HG03558 (cell line): ENCODE results near the gene QRICH2.
"Not testable (repeated sequence)": the region's sequence is repeated elsewhere in the genome, so short reads cannot be mapped to it uniquely, and the experiment has no call there.

Source experiments
- ATAC-seq: cut with Tn5 transposase; IDR thresholded peaks from one replicate; pipeline ENCODE4 v1.9.1; 2021; ENCODE audit warnings: moderate number of reproducible peaks; ENCODE audit not compliant: unreplicated experiment; ENCODE audit errors: extremely low read depth

QRICH2 gene

DNA sequence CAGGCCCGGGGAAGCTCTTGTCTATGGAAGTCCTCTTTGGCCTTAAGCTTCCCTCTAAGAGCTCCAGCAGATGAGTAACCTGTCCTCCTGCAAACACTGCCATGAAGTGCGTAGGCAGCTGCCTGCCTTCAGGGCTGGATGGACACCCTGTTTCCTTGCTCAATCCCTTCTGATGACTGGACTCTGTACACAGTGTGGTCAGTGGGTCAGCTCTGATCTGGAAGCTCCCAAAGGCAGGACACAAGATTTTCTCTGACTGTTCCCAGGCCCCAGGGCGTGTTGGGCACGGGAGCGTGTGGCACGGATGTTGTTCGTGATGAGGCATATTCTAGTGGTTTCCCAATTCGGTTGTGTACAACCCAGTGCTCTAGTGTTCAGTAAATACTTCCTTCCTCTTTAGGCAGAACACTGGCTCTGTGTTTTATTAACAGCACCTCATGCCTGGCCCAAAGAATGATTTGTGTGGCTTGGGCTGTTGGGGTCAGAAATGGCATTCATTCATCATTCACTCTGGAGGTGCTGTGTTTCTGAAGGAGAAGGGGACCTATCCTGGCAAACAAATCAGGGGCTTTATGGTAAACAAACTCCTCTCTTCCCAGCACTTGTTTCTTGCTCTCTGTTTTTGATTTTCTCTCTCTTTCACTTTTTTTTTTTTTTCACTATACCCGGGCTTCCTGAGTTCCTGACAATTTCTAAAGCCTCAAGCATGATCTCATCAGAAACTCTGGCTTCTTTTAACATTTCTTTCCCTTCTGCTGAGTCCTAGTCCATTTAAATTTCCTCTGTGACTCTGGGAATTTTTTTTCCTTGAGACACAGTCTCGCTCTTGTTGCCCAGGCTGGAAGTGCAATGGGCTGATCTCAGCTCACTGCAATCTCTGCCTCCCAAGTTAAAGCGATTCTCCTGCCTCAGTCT is 55.8 kb downstream of the QRICH2 start:
- no peak for ATAC-seq

GRCh38 chr17:76251478-76252039 is 56.5 kb downstream of the QRICH2 start:
- no peak for ATAC-seq

- no peak for ATAC-seq
Measured at GRCh38 chr17:76250141-76250540, 57.9 kb downstream of the QRICH2 start.

DNA sequence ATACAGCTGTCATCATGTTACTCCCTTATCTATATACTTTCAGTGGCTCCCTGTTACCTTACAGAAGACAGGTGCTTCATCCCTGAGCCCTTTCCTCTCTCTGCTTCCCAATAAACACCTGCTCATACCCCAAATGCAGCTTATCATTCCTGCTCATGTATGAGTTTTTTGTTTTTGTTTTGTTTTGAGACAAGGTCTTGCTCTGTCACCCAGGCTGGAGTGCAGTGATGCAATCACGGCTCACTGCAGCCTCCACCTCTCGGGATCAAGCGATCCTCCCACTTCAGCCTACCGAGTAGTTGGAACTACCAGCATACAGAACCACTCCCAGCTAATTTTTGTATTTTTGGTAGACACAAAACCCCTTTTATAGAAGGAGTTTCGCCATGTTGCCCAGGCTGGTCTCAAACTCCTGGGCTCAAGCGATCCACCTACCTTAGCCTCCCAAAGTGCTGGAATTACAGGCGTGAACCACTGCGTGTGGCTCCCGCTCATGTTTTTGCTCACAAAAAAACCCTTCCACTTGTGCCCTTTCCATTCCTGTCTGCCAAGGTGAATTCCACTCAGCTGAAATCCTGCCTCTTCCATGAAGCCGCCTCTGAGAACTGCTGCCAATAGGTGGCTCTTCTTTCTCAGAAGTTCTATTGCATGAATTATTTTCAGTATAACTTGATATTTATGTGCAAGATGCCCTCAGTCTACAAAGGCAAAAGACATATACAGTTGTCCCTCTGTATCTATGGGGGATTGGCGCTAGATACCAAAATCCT is 59.9 kb downstream of the QRICH2 start:
- ATAC-seq: no peak

DNA sequence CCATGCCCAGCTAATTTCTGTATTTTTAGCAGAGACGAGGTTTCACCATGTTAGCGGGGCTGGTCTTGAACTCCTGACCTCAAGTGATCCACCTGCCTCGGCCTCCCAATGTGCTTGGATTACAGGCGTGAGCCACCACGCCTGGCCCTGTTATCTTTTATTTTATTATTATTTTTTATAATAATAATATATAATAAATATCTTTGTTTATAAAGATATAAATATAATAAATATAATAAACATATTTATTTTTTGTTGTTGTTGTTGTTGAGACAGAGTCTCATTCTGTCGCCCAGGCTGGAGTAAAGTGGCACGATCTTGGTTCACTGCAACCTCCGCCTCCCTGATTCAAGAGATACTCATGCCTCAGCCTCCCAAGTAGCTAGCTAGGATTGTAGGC is 60.8 kb downstream of the QRICH2 start:
- no peak for ATAC-seq

GRCh38 chr17:76246080-76247066 is 61.7 kb downstream of the QRICH2 start:
- peak; percentile 78 for ATAC-seq

- ATAC-seq: not testable (repeated sequence)
Measured at GRCh38 chr17:76244721-76245120, 63.4 kb downstream of the QRICH2 start.

DNA sequence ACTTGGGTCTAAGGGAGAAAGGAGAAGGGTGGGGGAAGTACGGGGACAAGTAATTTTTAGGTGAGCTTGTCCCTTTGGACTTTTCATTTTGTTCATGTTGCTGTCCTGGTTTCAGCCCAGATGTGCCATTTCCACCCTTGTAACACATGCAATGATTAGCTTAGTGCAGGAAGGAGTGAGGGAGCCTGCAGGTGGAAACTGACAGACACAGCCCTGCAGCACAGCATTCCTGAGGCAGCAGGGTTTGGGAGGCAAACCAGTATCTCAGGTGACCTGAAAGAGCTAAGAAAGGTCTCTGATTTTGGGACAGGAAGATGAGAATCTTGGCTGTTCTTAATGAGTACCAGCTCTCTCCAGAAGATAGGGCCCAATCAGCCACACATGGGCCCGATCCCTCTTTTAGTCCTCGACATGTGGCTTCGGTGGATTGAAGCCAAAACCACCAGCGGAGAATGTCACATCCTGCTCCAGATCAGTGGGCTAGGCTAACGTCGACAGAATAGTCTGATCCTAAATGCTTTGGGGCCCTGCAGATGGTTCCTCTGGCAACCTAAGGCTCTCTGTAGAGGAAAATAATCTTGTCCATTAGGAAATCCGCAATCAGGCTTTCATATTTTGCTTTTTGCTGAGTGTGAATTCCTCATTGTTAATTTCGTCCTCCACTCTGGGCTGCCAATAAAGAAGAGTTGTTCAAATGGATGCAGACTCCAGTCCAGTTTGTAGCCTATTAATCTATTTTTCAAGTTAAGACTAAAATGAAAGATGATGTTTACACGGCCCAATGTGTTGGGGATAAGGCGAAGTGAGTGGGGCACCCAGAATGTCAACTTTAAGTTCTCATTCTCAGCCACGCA is 64.0 kb downstream of the QRICH2 start:
- ATAC-seq: no peak

- ATAC-seq: no peak
Measured at GRCh38 chr17:76241691-76242255, 66.3 kb downstream of the QRICH2 start.

- no peak for ATAC-seq
Measured at GRCh38 chr17:76241204-76241538, 66.9 kb downstream of the QRICH2 start.

DNA sequence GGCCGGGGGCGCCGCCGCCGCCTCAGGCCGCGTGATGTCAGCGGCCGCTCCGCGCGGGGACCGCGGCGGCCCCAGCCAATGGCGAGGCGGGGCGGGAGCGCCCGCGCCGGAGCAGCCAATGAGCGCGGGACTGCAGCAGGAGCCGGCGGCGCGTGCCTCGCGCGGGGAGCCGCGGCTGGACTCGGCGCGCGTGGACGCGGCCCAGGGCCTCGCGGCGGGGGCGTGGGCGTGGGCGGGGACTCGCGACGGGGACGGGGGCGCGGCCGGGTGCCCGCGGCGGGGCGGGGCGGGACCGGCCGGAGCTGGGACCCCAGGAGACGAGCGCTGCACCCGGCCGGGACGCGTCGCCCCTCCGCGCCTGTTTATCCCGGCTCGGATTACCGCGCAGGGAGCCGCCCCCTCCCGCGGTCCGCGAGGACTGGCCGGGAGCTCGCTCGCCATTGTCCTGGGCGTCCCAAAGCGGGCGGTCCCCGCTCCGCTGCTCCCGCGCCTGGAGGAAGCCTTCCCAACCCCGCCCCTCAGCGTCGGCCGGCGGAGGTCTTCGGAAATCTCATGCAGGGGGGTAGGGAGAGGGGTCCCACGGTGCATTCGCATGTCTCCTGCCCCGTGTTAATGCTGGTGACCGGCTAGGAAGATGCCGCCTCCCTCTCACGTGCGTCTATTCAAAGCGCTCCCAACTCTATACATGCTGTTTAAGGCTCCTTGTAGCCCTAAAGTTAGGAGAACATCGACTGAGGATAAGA is 67.4 kb downstream of the QRICH2 start, which contains the start of gene RNF157:
TSS of gene RNF157 (minus strand) at position 33 of the 743 bp plus-strand sequence. CDS start 253 bp downstream, outside the sequence.
- ATAC-seq: no peak

- no peak for ATAC-seq
Measured at GRCh38 chr17:76239538-76240274, 68.4 kb downstream of the QRICH2 start.

DNA sequence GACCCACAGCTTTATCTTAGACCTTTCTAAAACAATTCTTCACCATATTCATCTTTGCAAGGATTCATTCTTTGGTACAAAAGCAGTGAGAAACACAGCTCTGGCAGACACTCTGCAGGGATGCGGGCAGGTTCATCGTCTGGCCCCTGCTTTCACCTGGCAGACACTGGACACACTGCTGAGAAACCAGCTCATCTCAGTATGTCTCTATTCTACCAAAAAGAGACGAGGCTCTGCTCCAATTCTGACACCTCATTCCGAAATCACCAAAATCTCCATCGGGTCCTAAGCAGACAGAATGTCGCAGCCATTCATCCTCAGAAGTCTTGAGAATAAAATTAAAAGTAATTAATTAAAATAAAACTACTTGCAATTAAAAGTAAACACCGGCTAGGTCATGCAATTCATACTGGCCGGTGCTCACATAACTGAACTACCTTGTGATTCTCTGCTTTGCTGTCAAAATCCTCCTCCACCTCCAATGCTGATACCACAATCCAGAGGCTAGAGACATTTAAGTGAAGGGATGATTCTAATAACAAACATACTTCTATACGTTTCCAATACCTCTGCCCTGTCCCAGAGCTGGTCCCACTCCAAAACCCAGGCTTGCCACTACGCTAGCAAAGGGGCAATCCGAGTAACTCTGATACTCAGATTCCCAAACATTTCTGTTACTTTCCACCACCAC is 69.1 kb downstream of the QRICH2 start:
- no peak for ATAC-seq

DNA sequence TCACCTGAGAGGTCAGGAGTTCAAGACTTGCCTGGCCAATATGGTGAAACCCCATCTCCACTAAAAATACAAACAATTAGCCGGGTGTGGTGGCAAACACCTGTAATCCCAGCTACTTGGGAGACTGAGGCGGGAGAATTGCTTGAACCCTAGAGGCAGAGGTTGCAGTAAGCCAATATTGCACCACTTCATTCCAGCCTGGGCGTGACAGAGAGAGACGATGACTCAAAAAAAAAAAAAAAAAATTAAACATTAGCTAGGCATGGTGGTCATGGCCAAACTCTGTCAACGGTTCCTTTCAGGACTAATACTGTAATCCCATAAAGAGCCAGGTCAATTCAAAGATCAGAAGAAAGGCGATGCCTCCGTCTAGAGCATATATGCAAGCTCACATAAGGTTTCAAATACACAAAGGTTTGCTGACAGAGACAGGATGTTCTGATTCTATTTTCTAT is 70.2 kb downstream of the QRICH2 start:
- no peak for ATAC-seq

DNA sequence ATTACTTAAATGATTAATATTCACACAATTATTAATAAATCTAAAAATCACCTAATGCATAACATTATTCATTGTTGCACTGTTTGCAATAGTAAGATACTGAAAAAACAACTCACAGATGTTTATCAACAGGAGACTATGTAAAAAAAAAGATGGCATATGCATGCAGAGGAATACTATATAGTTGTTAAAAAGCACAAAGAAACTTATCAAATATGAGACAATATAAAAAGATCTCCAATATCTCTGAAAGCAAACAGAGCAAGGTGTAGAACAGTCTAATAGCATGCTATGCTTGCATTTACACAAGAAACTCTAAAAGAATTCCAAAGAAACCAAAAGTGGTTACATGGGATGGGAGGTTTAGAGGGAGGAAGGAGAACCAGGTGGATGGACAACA is 71.5 kb downstream of the QRICH2 start:
- ATAC-seq: no peak

DNA sequence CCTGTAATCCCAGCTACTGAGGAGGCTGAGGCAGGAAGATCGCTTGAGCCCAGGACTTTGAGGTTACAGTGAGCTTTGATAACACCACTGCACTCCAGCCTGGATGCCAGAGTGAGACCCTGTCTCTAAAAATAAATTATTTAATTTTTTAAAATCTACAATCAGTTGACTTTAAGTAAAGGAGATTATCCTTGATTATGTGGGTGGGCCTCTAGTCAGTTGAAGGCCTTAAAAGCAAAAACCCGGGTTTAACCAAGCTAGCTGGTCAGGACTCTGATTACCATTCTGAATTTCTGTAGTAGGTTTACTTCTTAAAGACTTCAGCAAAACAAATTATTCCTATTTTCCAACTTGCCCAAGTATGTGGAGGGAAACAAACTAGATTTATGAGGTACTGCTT is 72.2 kb downstream of the QRICH2 start:
- ATAC-seq: no peak

DNA sequence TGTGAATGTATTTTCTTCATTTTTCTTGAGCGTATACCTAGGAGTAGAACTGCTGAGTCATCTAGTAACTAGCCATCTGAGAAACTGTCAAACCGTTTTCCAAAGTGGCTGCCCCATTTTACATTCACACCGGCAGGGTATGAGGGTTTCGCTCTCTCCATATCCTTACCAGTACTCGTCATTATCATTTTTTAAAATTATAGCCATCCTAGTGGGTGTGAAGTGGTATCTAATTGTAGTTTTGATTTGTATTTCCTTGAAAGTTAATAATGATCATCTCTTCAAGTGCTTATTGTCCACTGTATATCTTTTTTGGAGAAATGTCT is 73.8 kb downstream of the QRICH2 start:
- ATAC-seq: no peak
